H1 (cell line): Measurements from ENCODE around the gene SOAT2. TPM values are rescaled to one million over a fixed set of nuclear protein-coding genes. Genes with fewer than 3 reads are reported as not detected.

ENCODE experiments used
- CTCF ChIA-PET: fragments of 300-600 bp; sonication (Branson Sonifier 250); formaldehyde crosslinking; loops from one replicate; lab custom pipeline; 2021; ENCODE audit not compliant: partially characterized antibody; lab: Charles Lee
- POLR2A ChIA-PET: fragments of 300-600 bp; sonication (Branson Sonifier 250); formaldehyde crosslinking; loops from one replicate; lab custom pipeline; 2021; ENCODE audit warnings: inconsistent platforms; ENCODE audit not compliant: partially characterized antibody; lab: Charles Lee
- DNase-seq, 2 experiments: peaks; one replicate each; pipeline versions ENCODE4 v3.0.0 to v3.0.0-alpha.2; 2010 to 2022; ENCODE audit warnings: low spot score in 2 of 2, low read depth in 1 of 2, mixed read lengths in 1 of 2
- FAIRE-seq: peaks from 2 replicates; lab custom pipeline; 2011; peaks lifted over from hg19 to GRCh38; lab: Jason Lieb, UNC
- H2AFZ ChIP-seq: 2 replicates; pipeline ENCODE4 v1.8.1; 2012; ENCODE audit warnings: low read length, inconsistent platforms
- H2AK5ac ChIP-seq: 2 replicates; pipeline ENCODE4 v1.6.1; 2013; ENCODE audit warnings: low read depth, low read length
- H2BK120ac ChIP-seq: replicated peaks from 2 replicates; pipeline ENCODE3; 2013; ENCODE audit warnings: low read depth, low read length, inconsistent platforms
- H2BK12ac ChIP-seq: 2 replicates; pipeline ENCODE4 v1.6.1; 2013; ENCODE audit warnings: low read depth, low read length
- H2BK15ac ChIP-seq: 2 replicates; pipeline ENCODE4 v1.6.1; 2013; ENCODE audit warnings: low read length
- H2BK20ac ChIP-seq: 2 replicates; pipeline ENCODE4 v1.6.1; 2013; ENCODE audit warnings: low read length
- H2BK5ac ChIP-seq: 2 replicates; pipeline ENCODE4 v1.6.1; 2013; ENCODE audit warnings: low read depth, low read length
- H3K14ac ChIP-seq: 2 replicates; pipeline ENCODE4 v1.6.1; 2013; ENCODE audit warnings: inconsistent platforms; ENCODE audit not compliant: insufficient read length
- H3K18ac ChIP-seq: 2 replicates; pipeline ENCODE4 v1.6.1; 2013; ENCODE audit warnings: low read length; ENCODE audit errors: extremely low read depth
- H3K23ac ChIP-seq: 2 replicates; pipeline ENCODE4 v1.6.1; 2013; ENCODE audit warnings: inconsistent platforms; ENCODE audit not compliant: insufficient read length
- H3K23me2 ChIP-seq: 2 replicates; pipeline ENCODE4 v1.6.1; 2013; ENCODE audit warnings: low read depth, low read length
- H3K27ac ChIP-seq: 2 replicates; pipeline ENCODE4 v1.6.1; 2011; ENCODE audit warnings: low read depth, low read length, inconsistent platforms
- H3K27me3 ChIP-seq, 4 experiments: replicated peaks in 1 of 4; 1 replicate in 1 of 4; 2 replicates in 3 of 4; pipeline versions ENCODE4 v1.6.1 to v1.8.1; 2011 to 2013; ENCODE audit warnings: low read length in 3 of 4, mild to moderate bottlenecking in 3 of 4, inconsistent platforms in 2 of 4, mixed read lengths in 2 of 4, moderate library complexity in 1 of 4; ENCODE audit not compliant: control insufficient read depth in 3 of 4, insufficient read depth in 3 of 4; ENCODE audit errors: extremely low read depth in 1 of 4
- H3K36me3 ChIP-seq, 4 experiments: 2 replicates each; pipeline versions ENCODE4 v1.6.1 to v1.8.1; 2011 to 2013; ENCODE audit warnings: mild to moderate bottlenecking in 4 of 4, low read length in 3 of 4, moderate library complexity in 2 of 4, control low read depth in 1 of 4, inconsistent platforms in 1 of 4; ENCODE audit not compliant: insufficient read depth in 4 of 4, control insufficient read depth in 2 of 4
- H3K4ac ChIP-seq: replicated peaks from 2 replicates; pipeline ENCODE3; 2013; ENCODE audit warnings: low read length, low read depth, mixed read lengths, inconsistent platforms; ENCODE audit not compliant: insufficient read length
- H3K4me1 ChIP-seq, 4 experiments: replicated peaks in 1 of 4; 1 replicate in 1 of 4; 2 replicates in 3 of 4; pipeline versions ENCODE4 v1.6.1 to v1.8.1; 2011 to 2013; ENCODE audit warnings: low read length in 3 of 4, inconsistent platforms in 2 of 4, mixed read lengths in 1 of 4; ENCODE audit not compliant: insufficient read depth in 4 of 4, control insufficient read depth in 3 of 4
- H3K4me2 ChIP-seq, 2 experiments: 2 replicates each; pipeline versions ENCODE4 v1.6.1 to v1.8.1; 2011 to 2013; ENCODE audit warnings: low read depth in 2 of 2, low read length in 2 of 2, control low read depth in 1 of 2, inconsistent platforms in 1 of 2, mild to moderate bottlenecking in 1 of 2; ENCODE audit not compliant: insufficient read depth in 1 of 2
- H3K4me3 ChIP-seq, 4 experiments: fragments of 200-600, 300-600 bp in 1 of 4; sonication (generic), shearing (Covaris generic), sonication (Bioruptor Twin) in 1 of 4; 2 replicates each; pipeline versions ENCODE4 v1.5.1 to v1.8.1; 2011 to 2016; ENCODE audit warnings: low read length in 4 of 4, low read depth in 3 of 4, control low read depth in 2 of 4, inconsistent platforms in 2 of 4, mild to moderate bottlenecking in 2 of 4, mixed read lengths in 1 of 4, moderate library complexity in 1 of 4; ENCODE audit not compliant: insufficient read depth in 2 of 4; ENCODE audit errors: extremely low read depth in 1 of 4
- H3K56ac ChIP-seq: replicated peaks from 2 replicates; pipeline ENCODE3; 2013; ENCODE audit warnings: low read depth, mild to moderate bottlenecking, mixed read lengths, low read length, inconsistent platforms; ENCODE audit not compliant: insufficient read length
- H3K79me1 ChIP-seq: 2 replicates; pipeline ENCODE4 v1.6.1; 2013; ENCODE audit warnings: low read depth, low read length, control low read depth
- H3K79me2 ChIP-seq, 2 experiments: 2 replicates each; pipeline versions ENCODE4 v1.6.1 to v1.8.1; 2012 to 2013; ENCODE audit warnings: low read length in 2 of 2, mild to moderate bottlenecking in 2 of 2, inconsistent platforms in 1 of 2; ENCODE audit not compliant: insufficient read depth in 2 of 2, control insufficient read depth in 1 of 2
- H3K9ac ChIP-seq, 4 experiments: replicated peaks in 1 of 4; 1 replicate in 1 of 4; 2 replicates in 3 of 4; pipeline versions ENCODE4 v1.6.1 to v1.8.1; 2011 to 2013; ENCODE audit warnings: low read depth in 3 of 4, low read length in 3 of 4, control low read depth in 2 of 4, mild to moderate bottlenecking in 2 of 4, moderate library complexity in 2 of 4, inconsistent platforms in 1 of 4; ENCODE audit errors: extremely low read depth in 1 of 4
- H3K9me3 ChIP-seq, 2 experiments: 2 replicates each; pipeline versions ENCODE4 v1.6.1 to v1.8.1; 2012 to 2013; ENCODE audit warnings: mild to moderate bottlenecking in 2 of 2, moderate library complexity in 2 of 2, control low read depth in 1 of 2, inconsistent platforms in 1 of 2, low read depth in 1 of 2, low read length in 1 of 2, mixed read lengths in 1 of 2; ENCODE audit not compliant: insufficient read depth in 2 of 2
- H4K20me1 ChIP-seq, 2 experiments: replicated peaks in 1 of 2; 2 replicates each; pipeline versions ENCODE3 to v1.8.1; 2011 to 2013; ENCODE audit warnings: inconsistent platforms in 2 of 2, low read length in 2 of 2, mild to moderate bottlenecking in 1 of 2; ENCODE audit not compliant: insufficient read depth in 2 of 2, control insufficient read depth in 1 of 2
- H4K5ac ChIP-seq: 2 replicates; pipeline ENCODE4 v1.6.1; 2013; ENCODE audit warnings: low read length, low read depth, mixed read lengths, inconsistent platforms; ENCODE audit not compliant: insufficient read length
- H4K8ac ChIP-seq: 2 replicates; pipeline ENCODE4 v1.8.0; 2013; ENCODE audit warnings: mild to moderate bottlenecking, moderate library complexity, low read length, inconsistent platforms; ENCODE audit not compliant: insufficient read depth; ENCODE audit errors: extremely low read depth
- H4K91ac ChIP-seq: replicated peaks from 2 replicates; pipeline ENCODE3; 2013; ENCODE audit warnings: low read length, mixed read lengths, inconsistent platforms; ENCODE audit not compliant: insufficient read length
- ATF2 ChIP-seq: IDR thresholded peaks from 2 replicates; pipeline ENCODE4 v1.6.1; 2012; ENCODE audit warnings: low read length, inconsistent platforms
- KDM5A ChIP-seq: fragments of 200-600 bp; IDR thresholded peaks from 2 replicates; pipeline ENCODE4 v1.7.1; 2012; ENCODE audit warnings: mild to moderate bottlenecking, low read length, inconsistent platforms, mixed read lengths
- NRF1 ChIP-seq: IDR thresholded peaks from 2 replicates; pipeline ENCODE4 v1.6.1; 2011; ENCODE audit warnings: mild to moderate bottlenecking, low read depth, low read length, improper control_type of control experiment
- WGBS, 2 experiments: shearing (Covaris generic) in 1 of 2; methylation state at CpG; one replicate each; pipeline versions ENCODE4 v1.1.6 to v1.1.7; 2013 to 2015; ENCODE audit warnings: low lambda C conversion rate in 2 of 2, mixed read lengths in 2 of 2, inconsistent platforms in 1 of 2, low coverage in 1 of 2, missing lambda C conversion rate in 1 of 2; ENCODE audit not compliant: insufficient replicate concordance in 2 of 2, insufficient coverage in 1 of 2, insufficient read length in 1 of 2; ENCODE audit errors: extremely low coverage in 1 of 2, missing lambda C conversion rate in 1 of 2; 5-methylcytosine and 5-hydroxymethylcytosine counted together
- polyA plus RNA-seq, 7 experiments: library from polyadenylated mRNA; depleted of rRNA in 3 of 7; stranded (reverse) in 5 of 7; unstranded in 2 of 7; fragments of >200 nt in 5 of 7; fragments of 200-250 nt in 2 of 7; gene quantifications; 1 replicate in 5 of 7; 2 replicates in 1 of 7; 4 replicates in 1 of 7; pipeline versions ENCODE4 v1.2.1 to v1.2.3, GENCODE V29; 2011 to 2013; ENCODE audit warnings: missing spikeins in 2 of 7, mixed read lengths in 2 of 7
- total RNA-seq: library from RNA; stranded (reverse); fragmentation: NEBNext Ultra II Directional; extraction: Animal tissue kit (Norgen Biotek cat#: 25700); gene quantifications from 2 replicates; pipeline ENCODE4 v1.2.1, GENCODE V29; 2021

SOAT2 gene
- total and polyA plus RNA-seq, 2 of the 8 experiments (the other 6 are each of a cell fraction or from before 2014, with no cell fraction given) = 0.08 TPM; not detected in 1

DNA sequence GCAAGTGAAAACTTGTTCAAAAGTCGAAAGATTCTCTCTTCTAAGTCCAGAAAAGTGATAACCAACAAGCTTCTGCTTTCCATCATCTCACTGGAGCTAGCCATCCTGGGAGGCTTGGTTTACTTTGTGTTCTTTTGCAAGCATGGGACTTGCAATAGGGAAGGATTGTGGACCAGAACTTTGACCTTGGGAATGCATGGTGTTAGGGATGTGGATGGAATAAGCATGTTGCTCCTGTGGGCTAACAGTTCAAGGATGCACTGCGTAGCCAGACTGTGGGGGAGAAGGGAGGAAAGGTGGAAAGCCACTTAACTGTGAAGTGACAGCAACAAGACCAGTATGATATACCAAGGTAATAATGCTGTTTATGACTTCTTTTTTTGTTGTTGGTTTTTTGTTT is 28.6 kb downstream of the SOAT2 start:
- ChIA-PET POLR2A (no interaction called here), CTCF (interaction anchor here (1.4 to 1.8 kb wide), 4 partner anchors 28 to 70 kb away, joined by 4 to 6 read pairs (median 5); no protein-coding TSS in a partner anchor)
- Histone ChIP-seq H3K36me3 (no peaks in the 10 kb centered on the region), H2AFZ (no peak overlapping the region), H3K9ac (no peak overlapping the region), H3K4ac (no peak overlapping the region), H3K27ac (no peak overlapping the region), H3K14ac (no peak overlapping the region), H3K27me3 (no peaks in the 10 kb centered on the region), H3K79me2 (no peaks in the 10 kb centered on the region), H2BK12ac (no peak overlapping the region), H4K8ac (no peak overlapping the region), H3K79me1 (no peaks in the 10 kb centered on the region), H2BK20ac (no peak overlapping the region), H3K4me3 (no peak overlapping the region), H2BK120ac (no peak overlapping the region), H4K20me1 (no peaks in the 10 kb centered on the region), H4K5ac (no peak overlapping the region), H3K23me2 (no peaks in the 10 kb centered on the region), H2BK15ac (no peak overlapping the region), H3K56ac (no peak overlapping the region), H3K9me3 (no peaks in the 10 kb centered on the region), H3K4me1 (no peaks in the 10 kb centered on the region), H3K18ac (no peak overlapping the region), H2AK5ac (no peak overlapping the region), H3K4me2 (no peak overlapping the region), H3K23ac (no peak overlapping the region), H4K91ac (no peak overlapping the region), H2BK5ac (no peak overlapping the region)
- 89% methylated on average over 2 of the region's 2 CpGs; no CpG with 5 or more reads in 1 of the 2 experiments for WGBS, 2 experiments
- TF ChIP-seq NRF1 = no peak
- TF ChIP-seq KDM5A = no peak
- TF ChIP-seq ATF2 = no peak
- peak in 1 of 2 experiments; percentile 24 for DNase-seq
- no peak for FAIRE-seq
